GM23248 (cell line): Measurements from ENCODE around the gene SBF2.

Experiments
- EZH2 ChIP-seq: fragments of 200-600 bp; sonication (generic); IDR thresholded peaks from 2 replicates; pipeline ENCODE4 v1.6.1; 2018; ENCODE audit warnings: antibody characterized with exemption, mild to moderate bottlenecking; ENCODE audit not compliant: insufficient read depth, poor library complexity, severe bottlenecking
- EZH2phosphoT487 ChIP-seq: fragments of 200-600 bp; sonication (generic); IDR thresholded peaks from 2 replicates; pipeline ENCODE4 v1.6.1; 2018; ENCODE audit warnings: antibody characterized with exemption, moderate library complexity, mild to moderate bottlenecking, low read depth; ENCODE audit not compliant: insufficient read depth

DNA sequence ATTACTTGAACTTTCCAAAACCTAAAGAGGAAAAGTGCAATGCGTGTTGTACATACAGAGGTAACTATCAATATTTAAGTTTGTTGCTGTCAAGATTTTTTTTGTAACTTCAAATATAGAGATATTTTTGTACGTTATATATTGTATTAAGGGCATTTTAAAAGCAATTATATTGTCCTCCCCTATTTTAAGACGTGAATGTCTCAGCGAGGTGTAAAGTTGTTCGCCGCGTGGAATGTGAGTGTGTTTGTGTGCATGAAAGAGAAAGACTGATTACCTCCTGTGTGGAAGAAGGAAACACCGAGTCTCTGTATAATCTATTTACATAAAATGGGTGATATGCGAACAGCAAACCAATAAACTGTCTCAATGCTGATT, 13.0 kb upstream of the SBF2 start:
- TF ChIP-seq EZH2phosphoT487 (no peak), EZH2 (no peak)
